SU-DHL-6 (cell line): ENCODE data around the gene BRSK1.

Experiments used
- CTCF ChIP-seq: fragments of 200-600 bp; sonication (generic); IDR thresholded peaks from one replicate; pipeline ENCODE4 v1.5.1; 2017; ENCODE audit warnings: antibody characterized with exemption, mild to moderate bottlenecking, low read length, moderate library complexity; ENCODE audit not compliant: insufficient read depth, poor library complexity, severe bottlenecking
- EZH2phosphoT487 ChIP-seq: fragments of 200-600 bp; sonication (generic), shearing (Covaris generic); conservative IDR thresholded peaks from 2 replicates; pipeline ENCODE4 v1.6.1; 2018; ENCODE audit warnings: mild to moderate bottlenecking, antibody characterized with exemption, low read length, moderate library complexity, mixed read lengths

GRCh38 chr19:55258476-55258827 is 25.3 kb upstream of the BRSK1 start:
- no peak for TF ChIP-seq CTCF
- no peak for TF ChIP-seq EZH2phosphoT487
